DMS53 treated with DMSO at 0.1 percent for 48 hours (cell line): Measurements from ENCODE around the gene RHOG.

Experiments used
- DNase-seq: peaks from one replicate; lab custom pipeline; 2025; ENCODE audit not compliant: unreplicated experiment; lab: John Stamatoyannopoulos, UW

Gene RHOG

DNA sequence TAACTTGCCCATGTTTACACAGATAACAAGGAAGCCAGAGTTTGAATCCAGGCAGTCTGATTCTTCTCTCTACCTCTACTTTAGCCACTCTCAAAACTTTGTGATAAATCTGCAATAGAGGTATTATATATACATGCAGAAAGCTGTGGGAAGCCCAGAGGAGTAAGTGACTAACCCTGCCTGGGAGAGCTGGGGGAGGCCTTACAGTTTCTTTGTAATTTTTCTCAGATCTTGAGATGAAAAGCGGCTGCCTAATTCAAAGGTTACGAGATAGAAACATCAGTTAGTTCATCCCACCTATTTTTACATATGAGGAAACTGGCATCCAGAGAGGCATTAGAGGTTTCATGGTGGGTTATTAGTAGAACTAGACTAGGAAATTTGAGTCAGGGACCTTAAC lies 19.6 kb upstream of the RHOG start:
- no peak for DNase-seq

DNA sequence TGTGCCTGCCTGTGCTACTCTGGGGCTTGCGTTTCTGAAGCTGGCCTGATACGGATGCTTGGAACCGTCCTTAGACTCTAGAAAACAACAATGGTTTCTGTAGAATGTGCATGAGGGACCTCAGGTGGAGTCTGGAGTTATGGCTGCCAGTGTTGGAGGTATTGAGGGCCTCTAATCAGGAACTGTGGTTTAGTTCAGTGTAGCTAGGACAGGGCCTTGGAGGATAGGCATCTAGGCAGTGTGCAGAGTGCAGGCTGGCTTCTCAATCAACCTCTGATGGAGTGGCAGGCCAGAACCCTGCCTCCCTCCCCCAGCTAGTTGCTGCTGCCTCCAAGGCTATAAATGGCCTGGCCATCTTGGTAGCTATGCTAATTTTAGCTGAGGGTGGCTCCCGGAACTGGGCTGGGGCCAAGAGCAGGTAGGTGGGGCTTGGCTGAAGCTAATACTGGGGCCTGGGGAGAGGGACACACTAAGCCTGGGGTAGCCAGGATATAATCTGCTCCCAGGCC lies 18.7 kb upstream of the RHOG start:
- DNase-seq = no peak

DNA sequence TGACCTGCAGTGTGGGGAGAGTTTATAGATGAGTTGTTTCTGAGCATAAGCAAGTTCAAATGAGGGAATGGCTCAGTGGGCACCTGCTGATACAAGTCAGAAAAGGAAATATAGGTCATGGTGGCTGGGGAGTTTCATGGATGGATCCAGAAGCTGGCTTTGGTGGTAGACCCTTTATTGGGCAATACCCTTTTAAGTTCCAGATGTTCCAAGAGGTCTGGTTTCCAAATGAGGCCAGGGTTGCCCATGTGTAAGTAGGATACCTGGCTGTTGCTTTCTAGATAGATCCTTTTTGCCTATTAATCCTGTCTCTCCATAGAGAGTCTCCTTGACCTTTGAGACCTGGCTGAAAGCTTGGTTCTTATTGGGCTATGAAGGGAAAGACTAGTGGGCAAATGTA lies 16.9 kb upstream of the RHOG start:
- no peak for DNase-seq

DNA sequence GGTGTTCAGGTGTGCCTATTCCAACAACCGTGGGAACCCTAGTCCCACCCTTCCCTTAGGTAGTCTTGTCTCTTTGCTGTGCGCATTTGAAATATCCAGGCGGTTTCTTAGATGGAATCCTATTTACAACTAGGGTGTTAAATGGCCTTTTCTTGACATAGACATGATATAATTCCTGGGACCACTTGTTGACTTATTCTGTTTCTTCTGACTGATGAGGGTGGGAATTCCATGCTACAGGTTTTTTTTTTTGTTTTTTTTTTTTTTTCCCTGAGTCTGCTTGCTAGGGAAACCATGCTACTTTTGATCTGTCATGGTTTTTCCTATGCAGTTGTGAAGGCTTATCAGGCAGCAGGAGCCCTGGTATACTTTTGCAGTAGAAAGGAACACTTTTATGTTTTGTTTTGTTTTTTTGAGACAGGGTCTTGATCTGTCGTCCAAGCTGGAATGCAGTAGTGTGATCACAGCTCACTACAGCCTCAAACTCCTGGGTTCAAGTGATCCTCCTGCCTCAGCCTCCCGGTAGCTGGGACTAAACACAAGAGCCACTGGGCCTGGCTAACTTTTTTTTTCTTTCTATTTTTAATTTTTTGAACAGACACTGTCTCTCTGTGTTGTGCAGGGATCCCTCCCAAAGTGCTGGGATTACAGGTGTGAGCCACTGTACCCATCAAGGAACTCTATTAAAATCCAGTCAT lies 16.2 kb upstream of the RHOG start:
- DNase-seq = no peak

DNA sequence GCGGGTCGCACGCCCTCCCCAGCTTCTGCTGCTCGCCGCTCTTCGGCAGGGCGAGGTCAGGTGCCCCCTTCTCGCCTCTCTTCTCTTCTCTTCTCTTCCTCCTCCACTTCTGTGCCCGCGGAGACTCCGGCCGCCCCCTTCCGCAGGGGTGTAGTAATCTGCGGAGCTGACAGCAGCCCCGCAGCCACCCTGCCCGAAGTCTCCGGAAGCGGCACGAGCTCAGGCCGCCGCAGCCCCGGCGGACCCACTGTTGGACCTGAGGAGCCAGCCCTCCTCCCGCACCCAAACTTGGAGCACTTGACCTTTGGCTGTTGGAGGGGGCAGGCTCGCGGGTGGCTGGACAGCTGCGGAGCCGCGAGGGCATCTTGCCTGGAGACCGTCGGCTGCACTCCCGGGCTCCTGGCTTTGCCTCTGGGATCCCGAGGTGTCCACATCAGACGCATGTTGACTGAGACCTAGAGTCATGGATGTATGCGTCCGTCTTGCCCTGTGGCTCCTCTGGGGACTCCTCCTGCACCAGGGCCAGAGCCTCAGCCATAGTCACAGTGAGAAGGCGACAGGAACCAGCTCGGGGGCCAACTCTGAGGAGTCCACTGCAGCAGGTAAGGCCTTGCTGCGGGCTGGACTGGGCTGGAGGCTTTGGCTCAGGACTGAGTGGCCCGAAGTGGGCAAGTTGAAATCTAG lies 15.2 kb upstream of the RHOG start:
- peak; percentile 37 for DNase-seq

DNA sequence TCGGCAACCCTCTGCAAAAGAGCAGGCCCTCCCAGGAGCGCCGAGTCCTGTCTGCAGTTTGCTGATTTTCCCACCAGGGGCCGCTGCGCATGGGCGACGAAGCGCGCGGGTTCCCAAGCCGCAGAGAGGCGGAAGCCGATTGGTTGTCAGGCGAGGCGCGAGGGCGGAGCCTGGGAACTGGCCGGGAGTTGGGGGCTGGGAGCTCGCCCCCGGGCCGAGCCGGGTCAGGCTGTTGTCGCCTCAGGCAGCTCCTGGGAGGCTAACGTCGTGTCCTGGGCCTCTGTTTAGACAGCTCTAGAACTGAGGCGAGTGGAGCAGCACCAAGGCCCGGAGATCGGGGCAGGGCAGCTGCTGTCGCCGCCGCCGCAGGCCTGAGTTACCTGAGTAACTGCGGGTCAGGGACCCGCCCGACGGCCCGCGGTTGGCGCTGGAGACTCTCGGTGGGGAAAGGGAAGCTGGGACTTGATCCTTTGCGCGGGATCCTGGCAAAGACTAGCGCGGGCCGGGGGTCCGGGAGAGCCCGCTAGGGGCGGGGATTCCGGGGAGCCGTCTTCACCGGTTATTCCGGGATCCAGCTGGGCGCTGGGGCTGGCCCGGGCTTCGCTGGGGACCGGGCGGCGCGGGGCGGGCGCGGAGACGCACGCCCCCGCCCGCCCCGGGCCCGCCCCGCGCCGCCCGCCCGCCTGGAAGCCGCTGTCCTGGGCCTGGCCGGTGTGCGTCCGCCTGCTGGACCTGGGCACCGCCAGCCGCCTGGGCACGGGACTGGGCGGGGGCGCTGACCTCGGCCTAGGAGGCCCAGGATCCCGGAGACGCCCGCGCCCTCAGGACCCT lies 14.4 kb upstream of the RHOG start, which contains the start of gene STIM1:
Gene STIM1, plus strand, starts transcription at position 688 of the 831 bp plus-strand sequence. CDS start 607 bp downstream, outside the sequence.
- DNase-seq = peak; percentile 87

DNA sequence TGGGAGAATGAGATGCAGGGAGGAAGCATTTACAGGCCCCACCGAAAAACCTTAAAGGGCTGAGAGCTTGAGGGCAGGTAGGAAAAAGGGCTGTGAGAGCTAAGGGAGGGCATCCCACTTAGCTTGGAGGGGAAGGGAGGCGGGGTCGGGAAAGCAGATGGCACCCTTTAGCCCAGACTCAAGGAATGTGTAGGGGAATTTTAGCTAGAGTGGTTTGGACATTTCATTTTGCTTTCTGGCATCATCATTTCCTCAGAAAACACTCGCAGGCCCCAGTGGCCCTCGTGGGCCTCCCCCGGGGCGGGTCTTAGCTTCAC lies 13.9 kb upstream of the RHOG start:
- no peak for DNase-seq

DNA sequence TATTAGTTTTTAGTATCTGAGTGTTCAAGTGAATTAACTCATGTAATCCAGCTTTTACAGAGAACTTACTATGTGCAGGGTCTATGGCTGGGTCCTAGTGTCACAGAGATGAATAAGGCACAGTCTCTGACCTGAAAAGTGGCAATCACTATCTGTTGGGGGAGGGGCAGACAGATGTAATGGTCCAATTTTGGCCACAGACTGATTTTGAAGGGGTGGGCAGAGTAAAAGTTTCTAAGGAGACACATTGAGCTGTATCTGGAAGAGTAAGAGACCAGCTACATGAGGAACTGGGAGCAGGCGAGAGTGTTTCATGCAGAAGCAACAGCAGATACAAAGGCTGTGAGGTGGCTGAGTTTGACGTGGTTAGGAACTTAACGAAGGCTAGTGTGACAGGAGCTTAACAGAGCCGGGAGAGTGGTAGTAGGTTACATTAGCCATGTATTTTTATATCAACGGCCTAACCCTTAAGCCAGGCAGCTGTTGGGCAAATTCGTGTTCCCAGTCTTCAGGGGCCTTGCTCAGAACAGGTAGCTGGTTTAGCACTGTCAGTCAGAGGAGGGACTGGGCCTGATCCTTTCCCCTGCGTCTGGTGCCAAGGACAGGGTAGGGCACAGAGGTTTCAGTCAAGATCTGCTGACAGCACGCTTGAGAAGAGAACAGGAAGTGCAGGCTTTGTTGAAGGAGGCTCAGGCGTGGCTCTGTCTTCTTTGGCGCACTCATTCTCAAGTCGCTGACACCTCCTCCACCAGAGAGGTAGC lies 13.3 kb upstream of the RHOG start:
- no peak for DNase-seq

DNA sequence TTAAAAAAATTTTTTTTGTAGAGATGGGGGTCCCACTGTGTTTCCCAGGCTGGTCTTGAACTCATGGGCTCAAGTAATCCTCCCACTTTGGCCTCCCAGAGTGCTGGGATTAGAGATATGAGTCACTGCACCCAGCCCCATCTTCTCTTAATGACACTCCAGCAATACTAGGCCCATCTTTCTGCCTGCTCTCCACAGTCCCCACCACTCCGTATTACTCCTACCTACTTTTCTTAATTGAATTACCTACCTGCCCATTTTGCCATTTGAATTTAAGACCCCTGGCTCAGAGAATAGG lies 12.7 kb upstream of the RHOG start:
- no peak for DNase-seq

DNA sequence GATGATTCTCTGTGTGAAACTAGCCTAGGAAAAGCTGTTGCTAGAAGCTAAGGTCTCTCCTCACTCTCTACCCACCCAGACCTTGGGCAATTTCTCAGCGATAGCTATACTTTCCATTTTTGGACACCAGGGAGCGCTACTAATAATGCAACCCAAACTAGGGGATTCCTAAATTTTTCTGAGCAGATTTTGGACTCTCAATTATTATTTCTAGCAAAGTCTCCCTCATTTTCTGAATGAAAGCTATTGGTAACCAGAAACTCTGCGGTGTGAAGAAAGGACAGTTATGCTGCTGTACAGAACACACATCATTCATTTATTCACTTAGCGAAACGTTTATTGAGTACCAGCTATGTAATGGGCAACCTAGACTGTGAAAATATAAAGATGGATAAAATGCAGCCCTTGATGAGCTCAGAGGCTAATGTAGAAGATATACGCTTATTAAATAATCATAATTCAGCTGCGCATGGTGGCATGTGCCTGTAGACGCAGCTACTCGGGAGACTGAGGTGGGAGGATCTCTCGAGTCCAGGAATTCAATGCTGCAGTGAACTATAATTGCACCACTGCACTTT lies 8.6 kb upstream of the RHOG start:
- peak; percentile 19 for DNase-seq

DNA sequence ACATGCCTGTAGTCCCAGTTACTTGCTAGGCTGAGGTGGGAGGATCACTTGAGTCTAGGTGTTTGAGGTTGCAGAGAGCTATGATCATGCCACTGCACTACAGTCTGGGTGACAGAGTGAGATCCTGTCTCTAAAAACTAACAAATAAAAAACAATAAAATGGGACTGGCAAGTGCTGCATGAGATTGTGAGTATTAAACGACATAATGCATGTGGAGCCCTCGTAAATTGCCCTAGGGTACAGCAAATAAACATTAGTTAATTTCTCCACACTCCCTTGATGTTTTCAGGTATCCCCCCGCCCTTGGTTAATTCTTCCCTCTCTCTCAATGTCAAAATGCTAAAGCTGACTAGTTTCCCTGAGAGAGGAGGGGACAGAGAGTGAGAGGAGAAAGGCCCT lies 4.9 kb upstream of the RHOG start:
- no peak for DNase-seq

DNA sequence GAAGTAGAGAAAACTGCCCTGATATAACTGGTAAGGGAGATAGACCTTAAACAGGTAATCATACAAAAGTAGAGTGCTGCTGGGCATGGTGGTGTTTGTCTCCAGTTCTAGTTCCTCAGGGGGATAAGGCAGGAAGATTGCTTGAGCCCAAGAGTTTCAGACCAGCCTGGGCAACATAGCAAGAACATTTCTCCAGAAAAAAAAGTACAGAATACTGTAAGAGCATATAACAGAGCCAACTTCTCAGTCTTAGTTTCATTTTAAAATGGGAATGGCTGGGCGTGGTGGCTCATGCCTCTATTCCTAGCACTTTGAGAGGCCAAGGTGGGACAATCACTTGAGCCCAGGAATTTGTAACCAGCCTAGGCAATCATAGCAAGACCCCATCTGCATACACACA lies 4.5 kb upstream of the RHOG start:
- no peak for DNase-seq

DNA sequence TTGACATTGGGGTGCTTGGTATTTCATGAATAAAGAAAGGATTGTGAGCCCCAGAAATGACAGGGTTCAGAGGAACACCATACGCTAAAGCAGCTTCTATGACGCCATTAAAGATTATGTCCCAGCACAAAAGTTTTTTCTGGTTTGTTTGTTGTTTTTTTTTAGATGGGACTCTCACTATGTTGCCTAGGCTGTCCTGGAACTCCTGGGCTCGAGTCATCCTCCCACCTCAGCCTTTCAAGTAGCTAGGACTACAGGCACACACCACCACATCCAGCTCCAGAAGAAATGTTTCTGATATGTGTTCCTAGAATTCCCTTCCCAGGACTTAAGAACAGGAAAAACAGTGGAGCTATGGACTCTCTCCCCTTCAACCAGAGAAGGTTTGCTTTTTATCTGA lies 2.6 kb upstream of the RHOG start:
- DNase-seq = no peak

DNA sequence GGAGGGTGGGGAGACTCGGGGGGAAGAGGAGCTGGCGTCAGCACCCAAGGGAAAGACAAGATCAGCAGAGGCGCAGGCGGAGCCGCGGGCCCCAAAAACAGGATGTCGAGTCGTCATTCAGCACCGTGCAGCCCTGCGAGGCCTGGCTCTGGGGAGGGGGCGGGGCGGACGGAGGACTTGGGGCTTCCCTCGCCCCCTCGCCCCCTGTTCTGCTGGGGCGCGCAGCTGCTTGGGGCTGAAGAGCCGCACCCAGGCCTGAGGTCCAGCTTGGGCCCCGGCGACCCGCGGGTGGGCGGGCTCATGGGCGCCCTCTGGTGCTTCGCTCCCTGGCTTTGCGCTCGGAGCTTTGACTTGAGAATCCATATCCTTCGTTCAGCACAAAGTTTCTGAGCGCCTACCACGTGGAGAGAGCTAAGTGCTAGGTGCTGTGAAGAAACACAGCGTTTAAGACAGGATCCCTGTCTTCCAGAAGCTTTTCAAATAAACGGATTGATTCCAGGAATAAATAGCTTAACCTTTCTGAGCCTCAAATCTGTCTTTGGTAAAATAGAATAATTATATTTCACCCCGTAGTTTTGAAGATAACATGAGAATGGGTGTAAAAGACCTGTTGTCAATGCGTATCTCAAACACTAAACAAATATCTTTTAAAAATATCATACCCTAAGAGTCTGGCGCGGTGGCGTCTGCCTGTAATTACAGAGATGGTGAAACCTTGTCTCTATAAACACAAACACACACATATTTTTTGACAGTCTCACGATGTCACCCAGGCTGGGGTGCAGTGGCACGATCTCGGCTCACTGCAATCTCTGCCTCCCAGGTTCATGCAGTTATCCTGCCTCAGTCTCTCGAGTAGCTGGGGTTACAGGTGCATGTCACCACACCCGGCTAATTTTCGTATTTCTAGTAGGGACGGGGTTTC lies 929 bp upstream of the RHOG start:
- peak; percentile 75 for DNase-seq

DNA sequence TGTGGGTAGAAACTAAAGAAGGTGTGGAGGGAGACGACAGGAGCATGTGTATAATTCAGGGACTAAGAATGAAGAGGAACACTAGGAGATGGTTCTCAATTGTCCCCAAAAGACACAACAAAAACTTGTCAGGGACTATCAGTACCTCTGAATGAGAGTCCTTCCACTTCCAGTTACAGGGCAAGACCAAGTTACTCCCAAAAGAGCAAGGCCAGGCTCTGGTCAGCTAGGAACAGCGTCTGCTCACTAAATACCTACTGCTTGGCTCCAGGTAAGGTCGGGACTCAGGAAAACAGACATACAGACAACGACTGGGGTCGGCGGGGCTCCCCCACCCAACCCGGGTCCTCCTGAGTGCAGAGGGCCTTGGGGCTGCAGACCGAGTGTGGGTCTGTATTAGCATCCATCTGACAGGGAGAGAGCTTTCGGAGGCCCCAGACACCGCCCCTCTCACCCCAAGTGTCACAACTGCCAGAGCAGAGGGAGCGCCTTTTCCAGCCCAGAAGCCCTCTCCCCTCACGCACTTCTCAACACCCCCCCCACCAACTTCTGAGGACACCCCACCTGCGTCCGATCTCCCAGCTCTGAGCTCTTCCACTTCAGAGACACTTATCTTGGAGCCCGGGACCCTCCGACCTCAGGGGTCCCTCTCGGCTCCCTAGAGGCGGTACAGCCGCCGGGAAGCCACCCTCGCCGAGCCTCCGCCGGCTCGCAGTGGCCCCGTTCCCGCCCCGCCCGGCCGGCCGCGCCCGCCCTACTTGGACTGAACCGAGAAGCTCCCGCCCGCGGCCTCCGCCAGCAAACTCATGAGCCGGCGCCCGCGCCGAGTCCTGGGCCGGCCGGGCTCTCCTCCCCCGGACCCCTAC lies 522 bp downstream of the RHOG start:
- DNase-seq = peak; percentile 65

DNA sequence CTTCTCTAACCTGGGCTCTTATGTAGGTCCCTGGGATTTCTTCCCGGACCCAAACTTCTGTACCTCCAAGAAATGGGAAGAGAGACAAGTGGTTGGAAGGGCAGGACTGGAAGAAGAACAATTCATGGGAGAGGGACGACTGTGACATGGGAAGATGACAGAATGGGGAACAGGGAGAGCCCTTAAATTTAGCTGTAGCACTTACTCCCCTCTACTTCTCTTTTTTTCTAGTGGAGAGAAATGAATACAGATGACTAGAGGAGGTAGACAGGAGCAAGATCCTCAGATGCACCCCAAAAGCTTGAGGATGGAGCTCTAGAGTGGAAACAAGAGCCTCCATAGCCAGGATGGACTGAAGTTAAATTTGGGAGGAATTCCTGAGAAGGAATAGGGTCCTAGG lies 2.3 kb downstream of the RHOG start:
- no peak for DNase-seq

DNA sequence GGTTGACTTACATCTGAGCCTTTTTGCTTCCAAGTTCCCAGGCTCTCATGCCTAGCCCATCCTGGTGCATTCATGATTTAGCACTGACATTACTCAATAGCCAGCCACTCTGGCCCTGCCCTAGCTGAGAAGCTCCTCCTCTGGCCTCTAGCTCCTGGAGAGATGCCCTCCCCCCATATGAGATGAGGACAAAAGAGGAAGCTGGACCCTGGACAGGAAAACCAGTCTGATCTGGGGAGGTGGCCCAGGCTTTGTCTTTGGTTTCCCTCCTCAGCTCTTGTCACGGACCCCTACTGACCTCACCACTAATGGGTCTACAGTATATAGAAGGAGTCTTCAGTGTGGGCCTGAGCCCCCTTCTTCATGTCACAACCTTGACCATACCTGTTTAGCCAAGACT lies 3.0 kb downstream of the RHOG start:
- DNase-seq = no peak

DNA sequence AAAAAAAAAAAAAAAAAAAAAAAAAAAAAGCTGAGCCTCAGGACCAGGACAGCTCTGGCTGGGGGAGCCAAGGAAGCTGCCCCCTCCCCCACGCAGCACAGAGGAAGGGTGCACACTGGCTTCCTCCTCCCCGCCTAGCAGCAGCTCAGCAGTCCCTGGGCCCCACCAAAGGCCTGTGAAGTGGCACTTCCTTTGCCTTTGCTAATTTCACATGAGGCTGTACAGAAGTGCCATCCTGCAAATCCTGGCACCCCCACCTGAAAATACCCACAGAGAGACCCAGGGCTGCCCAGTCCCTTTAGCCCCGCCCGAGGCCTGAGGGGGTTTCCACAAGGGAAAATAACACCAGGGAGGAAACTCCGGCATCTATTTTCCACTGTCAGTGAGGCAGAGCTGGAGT lies 3.9 kb downstream of the RHOG start:
- DNase-seq = no peak

DNA sequence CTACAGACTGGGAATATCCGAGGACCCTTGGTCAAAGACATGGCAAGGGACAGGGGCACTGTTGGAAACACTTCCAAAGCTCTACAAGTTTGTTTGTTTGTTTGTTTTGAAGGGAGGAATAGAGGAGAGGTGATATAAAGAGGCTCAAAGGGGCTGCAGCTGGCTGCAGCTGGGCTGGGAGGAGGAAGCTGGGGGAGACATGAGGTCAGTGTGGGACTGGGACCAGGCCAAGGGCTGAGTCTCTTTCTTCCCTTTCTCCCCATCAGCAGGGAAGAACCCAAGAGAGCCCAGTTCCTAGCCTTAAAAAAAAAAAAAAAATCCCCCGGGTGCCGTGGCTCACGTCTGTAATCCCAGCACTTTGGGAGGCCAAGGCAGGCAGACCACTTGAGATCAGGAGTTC lies 5.0 kb downstream of the RHOG start:
- no peak for DNase-seq
